ENCODE measurements around the gene CACUL1. TPM values are rescaled to one million over a fixed set of nuclear protein-coding genes. Genes with fewer than 3 reads are reported as not detected.

CACUL1 gene
- total RNA-seq, 1 experiment from 2014 or later = 67.5 TPM

GRCh38 chr10:118720685-118721538 is 33.9 kb downstream of the CACUL1 start:
- peaks cover 12% of the 10 kb centered on the region; the same call in 1 of the 2 replicates for H4K20me1 ChIP-seq (ENCODE audit: insufficient read depth)
- DNase-seq (ENCODE audit: low read depth, low spot score) (peak; percentile 50), ATAC-seq (peak; percentile 79)
- no TSS peak for BruUV-seq (replicated peaks)
- no peak overlapping the region for H3K27ac ChIP-seq (ENCODE audit: low read depth, low read length)
- ChIA-PET CTCF (interaction anchor here (0.7 to 2.5 kb wide), 34 partner anchors 9 to 177 kb away, joined by 3 to 44 read pairs (median 5); partner anchors contain the start of genes CACUL1 and PRLHR), RAD21 (ENCODE audit: low non-redundant PET in 1 of 2, low total read pairs in 2 of 2, uncharacterized antibody in 2 of 2, unreplicated experiment in 2 of 2) (interaction anchor here (0.6 to 1.4 kb wide), 4 partner anchors 83 to 153 kb away, joined by 3 to 9 read pairs (median 3); no protein-coding TSS in a partner anchor), POLR2A (no interaction called here)
- no peaks in the 10 kb centered on the region; a peak in 1 of 4 replicates for H3K36me3 ChIP-seq (ENCODE audit: control insufficient read depth in 1 of 2, insufficient read depth in 2 of 2, low read length in 2 of 2)
- no peaks in the 10 kb centered on the region for H3K9me3 ChIP-seq (ENCODE audit: control insufficient read depth in 1 of 2, insufficient read depth in 1 of 2, low read depth in 1 of 2, low read length in 2 of 2)
- no peak overlapping the region for H3K4me3 ChIP-seq (replicated peaks in 1 of 2; ENCODE audit: low read depth in 1 of 2, low read length in 2 of 2)
- no peaks in the 10 kb centered on the region for H3K27me3 ChIP-seq (ENCODE audit: insufficient read depth, low read length)
- intact Hi-C loops (cut with micrococcal nuclease) = loop anchor here (1.0 kb wide), 2 partner anchors 127 to 153 kb away; no protein-coding TSS in a partner anchor
- H3K79me2 ChIP-seq (ENCODE audit: insufficient read depth, low read length) = peaks cover 30% of the 10 kb centered on the region
- H3K9me2 ChIP-seq (ENCODE audit: insufficient read depth) = no peaks in the 10 kb centered on the region
- H3K4me1 ChIP-seq (ENCODE audit: control insufficient read depth in 1 of 2, insufficient read depth in 2 of 2, low read length in 2 of 2) = no peaks in the 10 kb centered on the region
- TF ChIP-seq CTCF (IDR thresholded peaks at IDR 0.05 in 2 of 3, conservative IDR thresholded peaks at IDR 0.05 in 1 of 3; ENCODE audit: borderline replicate concordance in 1 of 3, insufficient read depth in 1 of 3, low read depth in 2 of 3, low read length in 2 of 3) (peak; percentile 79 to 98 (median 86)), EZH2phosphoT487 (IDR thresholded peaks at IDR 0.05; ENCODE audit: borderline replicate concordance) (no peak), RAD21 (IDR thresholded peaks at IDR 0.05; ENCODE audit: low read depth) (peak; percentile 85)
- H3K4me2 ChIP-seq (ENCODE audit: low read length) = no peak overlapping the region
- no peak overlapping the region for H2AFZ ChIP-seq (ENCODE audit: low read depth, low read length, poor library complexity, severe bottlenecking)
- H3K9ac ChIP-seq (ENCODE audit: low read length) = no peak overlapping the region

GRCh38 chr10:118714366-118714765 is 40.4 kb downstream of the CACUL1 start:
- no peak overlapping the region for H3K27ac ChIP-seq (ENCODE audit: low read depth, low read length)
- intact Hi-C loops (cut with micrococcal nuclease) = no loop called here
- no peaks in the 10 kb centered on the region for H3K27me3 ChIP-seq (ENCODE audit: insufficient read depth, low read length)
- ChIA-PET CTCF (no interaction called here), POLR2A (no interaction called here), RAD21 (ENCODE audit: low non-redundant PET in 1 of 2, low total read pairs in 2 of 2, uncharacterized antibody in 2 of 2, unreplicated experiment in 2 of 2) (no interaction called here)
- no peaks in the 10 kb centered on the region for H3K9me2 ChIP-seq (ENCODE audit: insufficient read depth)
- no peak overlapping the region for H3K4me3 ChIP-seq (replicated peaks in 1 of 2; ENCODE audit: low read depth in 1 of 2, low read length in 2 of 2)
- peaks cover 34% of the 10 kb centered on the region for H3K79me2 ChIP-seq (ENCODE audit: insufficient read depth, low read length)
- no peak overlapping the region for H2AFZ ChIP-seq (ENCODE audit: low read depth, low read length, poor library complexity, severe bottlenecking)
- no peaks in the 10 kb centered on the region for H3K4me1 ChIP-seq (ENCODE audit: control insufficient read depth in 1 of 2, insufficient read depth in 2 of 2, low read length in 2 of 2)
- no TSS peak for BruUV-seq (replicated peaks)
- H3K9ac ChIP-seq (ENCODE audit: low read length) = no peak overlapping the region
- H3K36me3 ChIP-seq (ENCODE audit: control insufficient read depth in 1 of 2, insufficient read depth in 2 of 2, low read length in 2 of 2) = no peaks in the 10 kb centered on the region; a peak in 1 of 4 replicates
- DNase-seq (ENCODE audit: low read depth, low spot score) (no peak), ATAC-seq (no peak)
- no peaks in the 10 kb centered on the region for H4K20me1 ChIP-seq (ENCODE audit: insufficient read depth)
- H3K9me3 ChIP-seq (ENCODE audit: control insufficient read depth in 1 of 2, insufficient read depth in 1 of 2, low read depth in 1 of 2, low read length in 2 of 2) = no peaks in the 10 kb centered on the region
- H3K4me2 ChIP-seq (ENCODE audit: low read length) = no peak overlapping the region
- TF ChIP-seq SIN3A (IDR thresholded peaks at IDR 0.05; ENCODE audit: low read depth) (no peak), CTCF (IDR thresholded peaks at IDR 0.05 in 2 of 3, conservative IDR thresholded peaks at IDR 0.05 in 1 of 3; ENCODE audit: borderline replicate concordance in 1 of 3, insufficient read depth in 1 of 3, low read depth in 2 of 3, low read length in 2 of 3) (no peak), EZH2 (IDR thresholded peaks at IDR 0.05) (no peak), SP1 (IDR thresholded peaks at IDR 0.05; ENCODE audit: low read depth) (no peak), ZNF274 (IDR thresholded peaks at IDR 0.05; ENCODE audit: low read depth, low read length) (no peak), REST (IDR thresholded peaks at IDR 0.05; ENCODE audit: low read depth) (no peak), POLR2AphosphoS5 (IDR thresholded peaks at IDR 0.05; ENCODE audit: low read depth, low read length) (no peak)

Data from HCT116 (cell line).